GM20000 (cell line): ENCODE results near the gene LCLAT1.

Source experiments
- DNase-seq: peaks from one replicate; pipeline ENCODE4 v3.0.0; 2012; ENCODE audit warnings: low spot score
- TF ChIP-seq, protein P1 (sequence below): IDR thresholded peaks from 2 replicates; pipeline ENCODE4 v1.5.1; 2012; ENCODE audit warnings: mild to moderate bottlenecking, control low read depth; ENCODE audit errors: extremely low read depth, missing control alignments

LCLAT1 gene

DNA sequence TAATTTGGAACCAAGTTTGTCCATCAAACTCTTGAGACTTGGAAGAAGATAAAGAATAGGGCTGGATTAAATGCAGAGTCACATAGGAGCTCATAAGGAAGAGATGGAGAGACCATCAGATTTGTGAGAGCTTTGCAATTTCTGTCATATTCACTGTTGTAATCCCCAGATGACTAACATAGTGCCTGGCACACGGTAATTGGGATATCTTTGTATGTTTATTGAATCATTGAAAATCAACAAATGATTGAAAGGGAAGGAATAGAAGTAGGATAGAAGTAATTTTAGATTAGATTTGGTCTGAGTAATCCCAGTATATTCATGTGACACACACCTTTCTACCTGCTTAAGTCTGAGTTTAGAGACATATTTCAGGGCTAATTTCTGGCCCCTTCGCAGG is 75.4 kb downstream of the LCLAT1 start:
- TF ChIP-seq, protein P1, sequence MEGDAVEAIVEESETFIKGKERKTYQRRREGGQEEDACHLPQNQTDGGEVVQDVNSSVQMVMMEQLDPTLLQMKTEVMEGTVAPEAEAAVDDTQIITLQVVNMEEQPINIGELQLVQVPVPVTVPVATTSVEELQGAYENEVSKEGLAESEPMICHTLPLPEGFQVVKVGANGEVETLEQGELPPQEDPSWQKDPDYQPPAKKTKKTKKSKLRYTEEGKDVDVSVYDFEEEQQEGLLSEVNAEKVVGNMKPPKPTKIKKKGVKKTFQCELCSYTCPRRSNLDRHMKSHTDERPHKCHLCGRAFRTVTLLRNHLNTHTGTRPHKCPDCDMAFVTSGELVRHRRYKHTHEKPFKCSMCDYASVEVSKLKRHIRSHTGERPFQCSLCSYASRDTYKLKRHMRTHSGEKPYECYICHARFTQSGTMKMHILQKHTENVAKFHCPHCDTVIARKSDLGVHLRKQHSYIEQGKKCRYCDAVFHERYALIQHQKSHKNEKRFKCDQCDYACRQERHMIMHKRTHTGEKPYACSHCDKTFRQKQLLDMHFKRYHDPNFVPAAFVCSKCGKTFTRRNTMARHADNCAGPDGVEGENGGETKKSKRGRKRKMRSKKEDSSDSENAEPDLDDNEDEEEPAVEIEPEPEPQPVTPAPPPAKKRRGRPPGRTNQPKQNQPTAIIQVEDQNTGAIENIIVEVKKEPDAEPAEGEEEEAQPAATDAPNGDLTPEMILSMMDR = no peak
- DNase-seq = no peak

DNA sequence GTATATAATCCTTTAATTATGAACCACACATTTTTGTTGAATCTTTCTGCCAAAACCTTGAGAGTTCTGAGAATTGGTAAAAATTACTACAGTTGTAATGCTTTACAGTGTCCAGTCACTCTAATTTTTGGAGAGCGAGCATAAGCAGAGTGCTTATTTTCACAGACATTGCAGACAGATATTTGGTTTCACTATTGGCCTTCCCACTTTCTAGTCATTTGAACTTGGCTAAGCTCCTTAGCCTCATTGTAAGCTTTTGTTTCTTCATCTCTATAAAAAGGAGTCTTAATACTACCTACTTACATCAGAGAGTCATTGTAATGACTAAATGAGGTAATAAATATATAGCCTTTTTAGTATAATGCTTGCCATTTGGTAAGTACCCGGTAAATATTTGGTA is 80.4 kb downstream of the LCLAT1 start:
- TF ChIP-seq, protein P1 = no peak
- DNase-seq = no peak

DNA sequence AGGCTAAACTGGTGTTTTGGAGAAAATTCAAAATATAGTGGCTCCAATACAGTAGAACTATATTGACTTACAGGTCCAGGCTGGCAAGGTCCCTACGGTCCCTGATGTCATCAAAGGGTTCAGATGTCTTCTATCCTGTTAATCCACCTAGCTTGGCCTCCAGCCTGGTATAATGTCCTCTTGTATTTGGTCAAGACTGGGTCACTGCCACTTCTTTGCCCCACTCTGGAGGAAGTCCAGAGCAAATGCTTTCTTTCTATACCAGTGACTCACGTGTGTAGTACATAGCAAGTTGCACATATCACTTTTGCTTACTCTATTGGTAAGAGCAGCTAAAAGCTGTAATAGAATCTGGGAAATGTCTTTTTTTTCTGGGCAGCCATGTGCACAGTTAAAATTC is 80.8 kb downstream of the LCLAT1 start:
- DNase-seq = no peak
- TF ChIP-seq, protein P1 = no peak

DNA sequence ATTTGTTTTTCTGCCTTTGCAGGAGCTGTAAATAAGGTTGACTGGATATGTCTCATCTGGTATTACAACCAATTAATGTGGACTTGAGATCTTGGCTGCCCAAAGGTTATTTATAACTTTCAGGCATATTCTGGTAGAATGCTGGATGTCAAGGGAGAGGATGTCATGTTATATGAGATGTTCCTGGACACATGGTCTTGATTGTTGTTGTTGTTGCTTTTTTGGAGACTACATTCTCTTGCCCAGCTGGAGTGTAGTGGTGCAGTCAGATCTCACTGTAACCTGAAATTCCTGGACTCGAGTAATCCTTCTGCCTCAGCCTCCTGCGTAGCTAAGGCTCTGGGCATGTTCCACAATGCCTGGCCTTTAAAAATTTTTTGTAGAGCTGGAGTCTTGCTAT is 83.3 kb downstream of the LCLAT1 start:
- no peak for DNase-seq
- TF ChIP-seq, protein P1 = no peak

DNA sequence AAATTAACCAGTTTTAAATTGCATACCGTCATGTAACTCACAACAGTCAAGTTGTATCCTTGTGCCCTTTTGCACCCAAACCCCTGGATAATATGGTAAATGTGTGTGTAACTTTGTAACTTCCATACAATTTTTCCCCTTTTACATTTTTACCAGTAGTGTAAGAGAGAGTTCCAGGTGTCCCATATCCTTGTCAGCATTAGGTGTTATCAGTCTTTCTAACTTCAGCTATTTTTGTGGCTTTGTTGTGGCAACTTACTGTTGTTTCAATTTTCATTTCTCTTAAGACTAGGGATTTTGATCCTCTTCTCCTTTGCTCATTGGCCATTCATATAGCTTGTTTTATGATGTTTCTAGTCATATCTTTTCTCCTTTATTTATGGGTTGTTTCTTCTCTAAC is 94.6 kb downstream of the LCLAT1 start:
- TF ChIP-seq, protein P1 = no peak

DNA sequence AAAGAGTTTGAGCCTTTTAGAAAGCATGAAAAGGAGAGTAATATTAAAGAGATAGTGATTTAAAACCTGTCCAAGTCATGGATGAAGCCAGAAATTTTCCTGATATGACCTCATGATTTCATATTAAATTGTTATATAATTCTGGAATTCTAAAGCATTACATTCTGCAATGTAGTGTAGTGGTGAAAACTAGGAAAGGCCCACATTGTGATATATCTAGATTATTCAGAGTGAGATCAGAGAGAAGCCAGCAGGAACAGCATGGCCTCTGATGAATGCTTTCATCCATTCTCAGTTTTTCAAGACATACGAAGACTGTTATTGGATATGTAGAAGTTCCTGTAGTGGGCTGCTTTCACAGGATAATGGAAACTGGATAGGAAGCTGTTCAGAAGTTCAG is 98.8 kb downstream of the LCLAT1 start:
- no peak for DNase-seq
- TF ChIP-seq, protein P1 = no peak

More for the DNA sequence above, 94.6 kb downstream of the LCLAT1 start:
- no peak for DNase-seq

DNA sequence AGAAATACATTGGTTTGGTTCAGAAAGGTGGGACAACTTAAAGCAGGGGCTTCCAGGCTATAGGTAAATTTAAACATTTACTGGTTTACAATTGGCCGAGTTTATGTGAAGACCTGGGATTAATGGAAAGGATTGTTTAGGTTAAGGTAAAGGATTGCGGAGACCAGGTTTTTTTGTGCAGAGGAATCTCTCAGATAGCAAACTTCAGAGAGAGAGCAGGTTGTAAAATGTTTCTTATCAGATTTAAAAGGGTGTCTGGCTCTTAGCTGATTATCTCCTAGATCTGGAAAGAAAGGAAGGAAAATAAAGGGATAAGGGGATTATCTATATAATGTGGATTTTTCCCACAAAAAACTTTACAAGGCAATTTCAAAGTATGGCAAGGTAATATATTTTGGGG is 101.3 kb downstream of the LCLAT1 start:
- DNase-seq = no peak
- TF ChIP-seq, protein P1 = no peak
